HCT116 (cell line): ENCODE data around the gene ECI2.

Source experiments
- ATF3 ChIP-seq: IDR thresholded peaks from 2 replicates; pipeline ENCODE4 v1.6.1; 2012
- EZH2 ChIP-seq: fragments of 200-600 bp; sonication (generic); IDR thresholded peaks from 2 replicates; pipeline ENCODE4 v1.6.1; 2017; ENCODE audit warnings: antibody characterized with exemption, mixed run types
- POLR2A ChIP-seq: IDR thresholded peaks from 2 replicates; pipeline ENCODE4 v1.7.0; 2011; ENCODE audit warnings: borderline replicate concordance; ENCODE audit not compliant: insufficient read depth, insufficient read length; ENCODE audit errors: extremely low read depth
- POLR2AphosphoS5 ChIP-seq: IDR thresholded peaks from 2 replicates; pipeline ENCODE4 v1.6.1; 2011; ENCODE audit warnings: mild to moderate bottlenecking, low read depth, low read length, moderate library complexity
- RAD21 ChIP-seq: IDR thresholded peaks from 2 replicates; pipeline ENCODE4 v1.6.1; 2012; ENCODE audit warnings: low read depth, mild to moderate bottlenecking
- SIN3A ChIP-seq: IDR thresholded peaks from 2 replicates; pipeline ENCODE4 v1.6.1; 2012; ENCODE audit warnings: low read depth
- TCF7L2 ChIP-seq: IDR thresholded peaks from 2 replicates; pipeline ENCODE4 v1.7.0; 2011; ENCODE audit warnings: borderline replicate concordance, inconsistent platforms; ENCODE audit not compliant: insufficient read depth, insufficient read length; ENCODE audit errors: extremely low read depth
- YY1 ChIP-seq: IDR thresholded peaks from 2 replicates; pipeline ENCODE4 v1.6.1; 2011; ENCODE audit warnings: low read length, low read depth, moderate library complexity, mild to moderate bottlenecking; ENCODE audit not compliant: insufficient replicate concordance; ENCODE audit errors: extremely low read depth
- ZFX ChIP-seq: fragments of 450-650 bp; IDR thresholded peaks from 2 replicates; pipeline ENCODE4 v1.6.1; 2017
- ZNF274 ChIP-seq: fragments of 200-500 bp; sonication (Bioruptor generic); IDR thresholded peaks from 2 replicates; pipeline ENCODE4 v1.6.1; 2014; ENCODE audit warnings: mild to moderate bottlenecking, low read depth, low read length, inconsistent platforms
- TF ChIP-seq, protein P1 (sequence below), 3 experiments: fragments of 200-600 bp in 1 of 3; sonication (generic) in 1 of 3; IDR thresholded peaks in 2 of 3; conservative IDR thresholded peaks in 1 of 3; 2 replicates each; pipeline ENCODE4 v1.5.1; 2012 to 2017; ENCODE audit warnings: low read depth in 2 of 3, low read length in 2 of 3, antibody characterized with exemption in 1 of 3, borderline replicate concordance in 1 of 3, control low read depth in 1 of 3, mild to moderate bottlenecking in 1 of 3, mixed read lengths in 1 of 3, mixed run types in 1 of 3, moderate library complexity in 1 of 3; ENCODE audit not compliant: insufficient read depth in 1 of 3

DNA sequence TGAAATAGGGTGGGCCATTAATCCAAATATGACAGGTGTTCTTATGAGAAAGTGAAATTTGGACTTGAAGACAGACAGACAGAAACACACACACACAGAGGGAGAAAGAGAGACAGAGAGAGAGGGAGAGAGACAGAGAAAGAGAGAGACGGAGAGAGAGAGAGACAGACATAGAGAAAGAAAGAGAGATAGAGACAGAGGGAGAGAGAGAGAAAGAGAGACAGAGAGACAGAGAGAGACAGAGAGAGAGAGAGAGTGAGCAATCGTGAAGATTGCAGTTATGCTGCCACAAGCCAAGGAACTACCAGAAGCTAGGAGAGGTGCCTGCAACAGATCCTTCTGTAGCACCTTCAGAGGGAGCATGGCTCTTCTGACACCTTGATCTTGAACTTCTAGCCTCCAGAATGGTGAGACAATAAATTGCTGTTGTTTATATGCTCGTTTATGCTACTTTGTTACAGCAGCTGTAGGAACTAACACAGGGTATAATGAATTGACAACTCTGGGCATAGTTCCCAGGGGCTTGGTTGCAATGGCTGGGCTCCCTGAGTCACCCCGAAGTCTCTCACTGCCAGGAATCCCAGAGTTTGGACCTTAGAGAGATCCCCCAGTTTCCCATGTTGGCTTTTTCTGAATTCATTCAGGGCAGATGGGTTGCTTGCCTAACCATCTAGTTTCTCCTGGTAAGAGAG is 44.7 kb upstream of the ECI2 start:
- TF ChIP-seq, protein P1, sequence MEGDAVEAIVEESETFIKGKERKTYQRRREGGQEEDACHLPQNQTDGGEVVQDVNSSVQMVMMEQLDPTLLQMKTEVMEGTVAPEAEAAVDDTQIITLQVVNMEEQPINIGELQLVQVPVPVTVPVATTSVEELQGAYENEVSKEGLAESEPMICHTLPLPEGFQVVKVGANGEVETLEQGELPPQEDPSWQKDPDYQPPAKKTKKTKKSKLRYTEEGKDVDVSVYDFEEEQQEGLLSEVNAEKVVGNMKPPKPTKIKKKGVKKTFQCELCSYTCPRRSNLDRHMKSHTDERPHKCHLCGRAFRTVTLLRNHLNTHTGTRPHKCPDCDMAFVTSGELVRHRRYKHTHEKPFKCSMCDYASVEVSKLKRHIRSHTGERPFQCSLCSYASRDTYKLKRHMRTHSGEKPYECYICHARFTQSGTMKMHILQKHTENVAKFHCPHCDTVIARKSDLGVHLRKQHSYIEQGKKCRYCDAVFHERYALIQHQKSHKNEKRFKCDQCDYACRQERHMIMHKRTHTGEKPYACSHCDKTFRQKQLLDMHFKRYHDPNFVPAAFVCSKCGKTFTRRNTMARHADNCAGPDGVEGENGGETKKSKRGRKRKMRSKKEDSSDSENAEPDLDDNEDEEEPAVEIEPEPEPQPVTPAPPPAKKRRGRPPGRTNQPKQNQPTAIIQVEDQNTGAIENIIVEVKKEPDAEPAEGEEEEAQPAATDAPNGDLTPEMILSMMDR (IDR thresholded peaks at IDR 0.05 in 2 of 3, conservative IDR thresholded peaks at IDR 0.05 in 1 of 3; ENCODE audit: borderline replicate concordance in 1 of 3, insufficient read depth in 1 of 3, low read depth in 2 of 3, low read length in 2 of 3) = no peak
- TF ChIP-seq ZNF274 (no peak), ZFX (no peak), RAD21 (no peak), POLR2A (no peak), YY1 (no peak), POLR2AphosphoS5 (no peak), SIN3A (no peak), EZH2 (no peak), ATF3 (no peak), TCF7L2 (no peak)
